GM12801 (cell line): Measurements from ENCODE around the gene CYP8B1.

ENCODE experiments used
- TF ChIP-seq, protein P1 (sequence below): IDR thresholded peaks from one replicate; pipeline ENCODE4 v1.5.1; 2011; ENCODE audit warnings: control low read depth; ENCODE audit not compliant: insufficient read length; ENCODE audit errors: extremely low read depth

Gene CYP8B1

GRCh38 chr3:42895580-42895868 lies 19.8 kb upstream of the CYP8B1 start:
- TF ChIP-seq, protein P1, sequence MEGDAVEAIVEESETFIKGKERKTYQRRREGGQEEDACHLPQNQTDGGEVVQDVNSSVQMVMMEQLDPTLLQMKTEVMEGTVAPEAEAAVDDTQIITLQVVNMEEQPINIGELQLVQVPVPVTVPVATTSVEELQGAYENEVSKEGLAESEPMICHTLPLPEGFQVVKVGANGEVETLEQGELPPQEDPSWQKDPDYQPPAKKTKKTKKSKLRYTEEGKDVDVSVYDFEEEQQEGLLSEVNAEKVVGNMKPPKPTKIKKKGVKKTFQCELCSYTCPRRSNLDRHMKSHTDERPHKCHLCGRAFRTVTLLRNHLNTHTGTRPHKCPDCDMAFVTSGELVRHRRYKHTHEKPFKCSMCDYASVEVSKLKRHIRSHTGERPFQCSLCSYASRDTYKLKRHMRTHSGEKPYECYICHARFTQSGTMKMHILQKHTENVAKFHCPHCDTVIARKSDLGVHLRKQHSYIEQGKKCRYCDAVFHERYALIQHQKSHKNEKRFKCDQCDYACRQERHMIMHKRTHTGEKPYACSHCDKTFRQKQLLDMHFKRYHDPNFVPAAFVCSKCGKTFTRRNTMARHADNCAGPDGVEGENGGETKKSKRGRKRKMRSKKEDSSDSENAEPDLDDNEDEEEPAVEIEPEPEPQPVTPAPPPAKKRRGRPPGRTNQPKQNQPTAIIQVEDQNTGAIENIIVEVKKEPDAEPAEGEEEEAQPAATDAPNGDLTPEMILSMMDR: no peak

DNA sequence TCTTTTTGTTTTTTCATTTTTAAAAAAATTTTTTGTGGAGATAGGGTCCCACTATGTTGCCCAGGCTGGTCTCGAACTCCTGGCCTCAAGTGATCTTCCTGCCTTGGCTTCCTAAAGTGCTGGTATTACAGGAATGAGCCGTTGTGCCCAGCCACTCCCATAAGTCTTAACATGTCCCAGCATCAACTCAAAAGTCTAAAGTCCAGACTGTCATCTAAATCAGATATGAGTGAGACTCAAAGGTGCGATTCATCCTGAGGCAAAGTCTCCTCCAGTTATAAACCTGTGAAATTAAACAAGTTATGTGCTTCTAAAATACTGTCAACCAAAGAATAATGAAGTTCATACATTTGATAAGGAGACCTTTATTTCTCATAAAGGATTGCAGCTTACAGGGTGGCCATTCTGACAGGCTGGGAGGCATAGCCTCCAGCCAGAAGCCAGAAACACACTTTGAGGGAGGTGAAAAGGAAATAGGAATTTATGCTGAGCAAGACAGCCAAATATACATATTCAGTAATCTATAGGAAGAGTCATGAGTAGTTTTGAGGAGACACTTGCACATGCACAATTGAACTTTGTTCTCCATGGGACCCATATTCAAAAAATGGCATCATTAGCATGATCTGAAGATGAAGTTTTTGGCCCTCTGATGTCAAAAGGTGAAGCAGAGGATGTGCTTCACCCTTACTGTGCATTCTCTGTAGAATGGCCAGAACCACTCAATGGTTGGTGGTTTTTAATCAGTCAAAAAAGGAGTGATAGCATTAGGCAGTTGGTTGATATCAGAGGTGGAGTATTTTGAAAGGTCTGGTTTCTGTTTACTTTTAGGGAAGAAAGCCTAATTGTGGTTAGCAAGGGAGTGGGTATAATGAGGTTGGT lies 19.3 kb upstream of the CYP8B1 start:
- TF ChIP-seq, protein P1: no peak

GRCh38 chr3:42892807-42893206 lies 17.1 kb upstream of the CYP8B1 start:
- TF ChIP-seq, protein P1: no peak

- TF ChIP-seq, protein P1: no peak
Measured at GRCh38 chr3:42892169-42892568, 16.5 kb upstream of the CYP8B1 start.

- TF ChIP-seq, protein P1: no peak
Measured at GRCh38 chr3:42891042-42891441, 15.4 kb upstream of the CYP8B1 start.

DNA sequence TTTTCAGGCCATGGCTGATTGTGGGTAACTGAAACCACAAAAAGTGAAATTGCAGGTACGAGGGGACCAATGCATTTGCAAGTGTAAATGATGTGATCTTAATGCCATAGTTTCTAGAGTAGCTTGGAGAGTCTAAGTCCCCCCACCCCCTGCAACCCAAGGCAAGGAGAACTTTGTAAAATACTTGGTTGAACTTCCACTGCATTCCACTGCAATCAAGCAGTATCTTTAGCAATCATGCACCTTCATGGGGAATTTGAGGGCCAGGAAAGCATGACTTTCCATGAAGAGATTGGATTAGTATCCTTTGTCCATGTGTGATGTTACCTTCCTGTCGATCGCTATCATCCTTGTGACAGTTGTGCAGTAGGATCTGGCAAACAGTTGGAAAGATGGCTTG lies 11.4 kb upstream of the CYP8B1 start:
- TF ChIP-seq, protein P1: no peak

- TF ChIP-seq, protein P1: no peak
Measured at GRCh38 chr3:42886294-42886822, 10.7 kb upstream of the CYP8B1 start.
